Kidney (tissue), 14 donors: ENCODE measurements around the gene DHPS. TPM values are rescaled to one million over a fixed set of nuclear protein-coding genes. Genes with fewer than 3 reads are reported as not detected.
"Not testable (repeated sequence)": the region's sequence is repeated elsewhere in the genome, so short reads cannot be mapped to it uniquely, and the experiment has no call there.

ENCODE experiments used
- DNase-seq, 5 donors: peaks; one replicate each; pipeline ENCODE4 v3.0.0-alpha.2; 2013 to 2020
- FAIRE-seq: peaks from 2 replicates; lab custom pipeline; 2012; peaks lifted over from hg19 to GRCh38; lab: Jason Lieb, UNC
- H3K27ac ChIP-seq, 2 donors: one replicate each; pipeline ENCODE4 v1.7.0; 2013; ENCODE audit warnings: low read depth in 2 of 2, low read length in 2 of 2, inconsistent platforms in 1 of 2
- H3K27me3 ChIP-seq: one replicate; pipeline ENCODE4 v1.7.1; 2013; ENCODE audit warnings: low read length, inconsistent platforms; ENCODE audit not compliant: control insufficient read depth, insufficient read depth
- H3K36me3 ChIP-seq, 3 donors: one replicate each; pipeline versions ENCODE4 v1.7.0 to v1.7.1; 2013; ENCODE audit warnings: low read length in 3 of 3, control low read depth in 1 of 3, inconsistent platforms in 1 of 3; ENCODE audit not compliant: insufficient read depth in 3 of 3, control insufficient read depth in 2 of 3
- H3K4me1 ChIP-seq, 3 donors: one replicate each; pipeline versions ENCODE4 v1.7.0 to v1.7.1; 2013; ENCODE audit warnings: low read length in 3 of 3, inconsistent platforms in 1 of 3, low read depth in 1 of 3; ENCODE audit not compliant: control insufficient read depth in 2 of 3, insufficient read depth in 2 of 3
- H3K4me3 ChIP-seq, 3 donors: one replicate each; pipeline versions ENCODE4 v1.7.0 to v1.8.1; 2013; ENCODE audit warnings: low read length in 3 of 3, control low read depth in 1 of 3, inconsistent platforms in 1 of 3
- H3K9ac ChIP-seq, 3 donors: one replicate each; pipeline versions ENCODE4 v1.7.0 to v1.7.1; 2013; ENCODE audit warnings: low read length in 3 of 3, control low read depth in 1 of 3, inconsistent platforms in 1 of 3
- H3K9me3 ChIP-seq, 3 donors: one replicate each; pipeline versions ENCODE4 v1.7.0 to v1.7.1; 2013; ENCODE audit warnings: low read length in 3 of 3, control low read depth in 1 of 3, inconsistent platforms in 1 of 3; ENCODE audit not compliant: control insufficient read depth in 2 of 3, insufficient read depth in 1 of 3
- intact Hi-C: fragments of 100-400 bp; cut with DNase I; formaldehyde crosslinking; loops from one replicate; pipeline ENCODE4 v1.11.1; 2022
- polyA plus RNA-seq: library from polyadenylated mRNA; stranded (reverse); fragments of 350-450 nt; fragmentation: Illumina TruSeq; extraction: RNeasy Lipid Tissue Mini Kit (QIAGEN cat#74804); gene quantifications from one replicate; pipeline ENCODE4 v1.2.3, GENCODE V29; 2014; ENCODE audit warnings: low read depth, low replicate concordance; ENCODE audit not compliant: insufficient read depth
- total RNA-seq: library from RNA; stranded (reverse); fragmentation: NEBNext Ultra II Directional; extraction: Animal tissue kit (Norgen Biotek cat#: 25700); gene quantifications from one replicate; pipeline ENCODE4 v1.2.1, GENCODE V29; 2021
- TF ChIP-seq, protein P1 (sequence below): IDR thresholded peaks from 3 replicates; pipeline ENCODE4 v1.5.1; 2012; ENCODE audit warnings: mild to moderate bottlenecking, moderate library complexity, borderline replicate concordance; ENCODE audit not compliant: insufficient read depth; ENCODE audit errors: extremely low read depth
- donor health status: control.
- donor health status: control.
- donor health status: control.
- donor health status: control.
- donor health status: control.
- donor health status: DM: yes; HTN: yes; CAD: no.
- donor health status: Normal renal cell carcinoma (clear cell type).

The DHPS gene
- total and polyA plus RNA-seq, 2 donors from 2014 or later = 61.3 to 75.9 TPM

DNA sequence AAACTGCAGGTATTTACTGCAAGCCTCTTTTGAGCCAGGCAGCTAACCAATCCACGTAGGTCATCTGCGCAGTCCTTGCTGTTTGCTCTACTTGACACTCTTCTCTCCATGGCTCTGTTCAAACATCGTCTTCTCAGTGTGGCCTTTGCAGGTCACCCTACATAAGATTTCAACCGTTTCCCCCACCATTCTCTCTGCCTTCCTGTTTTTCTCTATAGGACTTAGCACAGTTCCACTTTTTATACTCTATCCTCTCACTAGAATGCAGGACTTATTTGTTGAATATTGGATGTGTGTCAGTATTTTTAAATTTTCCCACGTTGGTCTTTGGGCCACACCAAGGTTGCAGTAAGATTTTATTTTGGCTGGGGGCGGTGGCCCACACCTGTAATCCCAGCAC is 16.5 kb upstream of the DHPS start:
- DNase-seq (no peak), FAIRE-seq (no peak)
- Histone ChIP-seq H3K4me1 (peaks cover 0 to 12% (median 6%) of the 10 kb centered on the region in 3 donors), H3K27me3 (no peaks in the 10 kb centered on the region), H3K9me3 (no peaks in the 10 kb centered on the region), H3K4me3 (no peak overlapping the region), H3K9ac (no peak overlapping the region), H3K27ac (no peak overlapping the region), H3K36me3 (peaks cover 0 to 20% (median 3%) of the 10 kb centered on the region in 3 donors)
- intact Hi-C loops = no loop called here
- TF ChIP-seq, protein P1, sequence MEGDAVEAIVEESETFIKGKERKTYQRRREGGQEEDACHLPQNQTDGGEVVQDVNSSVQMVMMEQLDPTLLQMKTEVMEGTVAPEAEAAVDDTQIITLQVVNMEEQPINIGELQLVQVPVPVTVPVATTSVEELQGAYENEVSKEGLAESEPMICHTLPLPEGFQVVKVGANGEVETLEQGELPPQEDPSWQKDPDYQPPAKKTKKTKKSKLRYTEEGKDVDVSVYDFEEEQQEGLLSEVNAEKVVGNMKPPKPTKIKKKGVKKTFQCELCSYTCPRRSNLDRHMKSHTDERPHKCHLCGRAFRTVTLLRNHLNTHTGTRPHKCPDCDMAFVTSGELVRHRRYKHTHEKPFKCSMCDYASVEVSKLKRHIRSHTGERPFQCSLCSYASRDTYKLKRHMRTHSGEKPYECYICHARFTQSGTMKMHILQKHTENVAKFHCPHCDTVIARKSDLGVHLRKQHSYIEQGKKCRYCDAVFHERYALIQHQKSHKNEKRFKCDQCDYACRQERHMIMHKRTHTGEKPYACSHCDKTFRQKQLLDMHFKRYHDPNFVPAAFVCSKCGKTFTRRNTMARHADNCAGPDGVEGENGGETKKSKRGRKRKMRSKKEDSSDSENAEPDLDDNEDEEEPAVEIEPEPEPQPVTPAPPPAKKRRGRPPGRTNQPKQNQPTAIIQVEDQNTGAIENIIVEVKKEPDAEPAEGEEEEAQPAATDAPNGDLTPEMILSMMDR = no peak

DNA sequence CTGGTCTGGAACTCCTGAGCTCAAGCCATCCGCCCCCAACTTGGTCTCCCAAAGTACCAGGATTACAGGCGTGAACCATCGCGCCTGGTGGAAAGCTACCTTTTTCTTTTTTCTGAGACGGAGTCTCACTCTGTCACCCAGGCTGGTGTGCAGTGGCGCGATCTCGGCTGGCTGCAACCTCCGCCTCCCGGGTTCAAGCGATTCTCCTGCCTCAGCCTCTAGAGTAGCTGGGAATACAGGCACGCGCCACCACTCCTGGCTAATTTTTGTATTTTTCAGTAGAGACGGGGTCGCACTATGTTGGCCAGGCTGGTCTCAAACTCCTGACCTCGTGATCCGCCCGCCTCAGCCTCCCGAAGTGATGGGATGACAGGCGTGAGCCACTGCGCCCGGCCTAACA is 15.7 kb upstream of the DHPS start:
- H3K4me1 ChIP-seq = peaks cover 0 to 12% (median 6%) of the 10 kb centered on the region in 3 donors
- FAIRE-seq, H3K27me3 ChIP-seq, H3K4me3 ChIP-seq, intact Hi-C loops, DNase-seq, H3K27ac ChIP-seq, H3K9ac ChIP-seq, H3K9me3 ChIP-seq: not testable (repeated sequence)
- peaks cover 0 to 17% (median 2%) of the 10 kb centered on the region in 3 donors for H3K36me3 ChIP-seq

DNA sequence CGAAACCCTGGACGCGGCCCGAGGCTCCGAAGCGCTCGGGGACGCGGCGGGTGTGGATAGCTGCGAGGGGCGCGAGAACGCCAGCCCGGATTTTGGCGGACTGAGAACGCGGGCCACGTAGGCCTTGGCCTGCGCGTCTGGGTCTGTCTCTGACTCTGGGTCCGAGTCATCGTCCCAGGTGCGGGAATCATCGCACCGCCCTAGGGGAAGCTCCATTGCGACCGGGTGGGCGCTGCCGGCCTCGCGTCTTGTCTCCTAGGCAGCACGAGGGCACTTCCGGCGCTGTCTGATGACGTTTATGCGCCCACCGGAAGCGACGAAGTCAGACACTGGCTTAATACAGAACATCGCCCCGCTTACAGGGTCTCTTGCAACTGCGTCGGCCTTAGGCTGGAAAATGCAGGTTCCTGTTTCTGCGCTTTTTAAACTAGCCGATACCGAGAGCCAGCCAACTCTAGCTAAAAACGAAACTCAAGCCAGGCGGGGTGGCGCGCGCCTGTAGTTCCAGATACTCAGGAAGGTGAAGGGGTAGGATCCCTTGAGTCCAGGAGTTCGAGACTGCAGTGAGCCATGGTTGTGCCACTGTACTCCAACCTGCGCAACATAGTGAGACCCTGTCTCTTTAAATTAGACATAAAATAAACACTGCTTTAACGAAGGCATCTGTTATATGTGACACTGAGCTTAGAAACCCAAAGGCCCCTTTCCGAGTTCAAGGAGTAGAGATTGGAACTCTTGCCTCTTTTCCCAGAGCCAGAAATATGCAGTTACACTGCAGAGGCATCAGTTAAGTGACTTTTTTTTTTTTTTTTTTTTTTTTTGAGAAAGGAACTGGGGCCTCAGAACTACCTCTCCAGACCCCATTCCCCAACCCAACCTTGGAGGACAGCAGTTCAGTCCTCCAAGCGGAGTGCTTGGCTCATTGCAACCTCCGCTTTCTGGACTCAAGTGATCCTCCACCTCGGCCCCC is 15.0 kb upstream of the DHPS start, which contains the start of gene FBXW9:
FBXW9 (minus strand) TSS at position 266 of the 970 bp plus-strand sequence; CDS start at position 216, 50 bp downstream.
- peak within 1 kb of the TSS; percentile 70 to 96 (median 78) for H3K4me3 ChIP-seq
- peaks cover 0 to 12% (median 6%) of the 10 kb centered on the region in 3 donors for H3K4me1 ChIP-seq
- no peaks in the 10 kb centered on the region for H3K27me3 ChIP-seq
- intact Hi-C loops = no loop called here
- no peaks in the 10 kb centered on the region for H3K9me3 ChIP-seq
- H3K27ac ChIP-seq = peak within 1 kb of the TSS; percentile 65 to 78
- FAIRE-seq = no peak
- H3K9ac ChIP-seq = peak within 1 kb of the TSS; percentile 35 to 86 (median 72)
- TF ChIP-seq, protein P1 = no peak
- DNase-seq = peak; percentile 97 to 98 (median 98)
- H3K36me3 ChIP-seq = peaks cover 0 to 10% (median 2%) of the 10 kb centered on the region in 3 donors

DNA sequence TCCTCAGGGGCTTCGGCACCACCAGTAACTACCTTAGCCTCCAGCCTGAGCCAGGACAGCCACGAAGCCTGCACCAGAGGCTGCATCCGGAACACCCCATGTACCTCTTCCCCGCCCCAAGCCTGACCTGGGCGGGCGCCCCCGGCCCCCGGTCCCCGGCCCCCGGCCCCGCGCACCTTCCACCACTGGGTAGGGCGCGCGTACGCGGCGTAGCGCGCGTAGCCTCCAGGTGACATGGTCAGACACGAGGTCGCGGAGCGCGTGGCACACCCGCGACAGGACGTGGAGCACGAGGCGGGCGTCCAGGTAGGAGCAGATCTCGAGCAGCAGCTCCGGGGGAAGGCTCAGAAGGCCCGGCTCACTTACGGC is 14.3 kb upstream of the DHPS start:
- TF ChIP-seq, protein P1 = no peak
- H3K4me1 ChIP-seq = peaks cover 0 to 12% (median 6%) of the 10 kb centered on the region in 3 donors
- DNase-seq (no peak), FAIRE-seq (no peak)
- peaks cover 0 to 3% (median 2%) of the 10 kb centered on the region in 3 donors for H3K36me3 ChIP-seq
- peak overlapping the region; percentile 70 to 96 (median 78) for H3K4me3 ChIP-seq
- no peak overlapping the region for H3K27ac ChIP-seq
- peak overlapping the region; percentile 34 to 86 (median 72) for H3K9ac ChIP-seq
- intact Hi-C loops = no loop called here
- no peaks in the 10 kb centered on the region for H3K27me3 ChIP-seq
- H3K9me3 ChIP-seq = no peaks in the 10 kb centered on the region
